Liver (tissue), 3 donors: ENCODE data around the gene CPED1.

Experiments used
- ATF3 ChIP-seq: IDR thresholded peaks from 2 replicates; pipeline ENCODE4 v1.6.1; 2016; ENCODE audit warnings: antibody characterized with exemption
- CTCF ChIP-seq: fragments of 150-350 bp; IDR thresholded peaks from 2 replicates; pipeline ENCODE4 v1.5.1; 2017; ENCODE audit warnings: improper control_type of control experiment, low read depth, low read length; ENCODE audit not compliant: missing input control
- EGR1 ChIP-seq, 2 donors: IDR thresholded peaks; 2 replicates each; pipeline ENCODE4 v1.6.1; 2016 to 2018; ENCODE audit warnings: antibody characterized with exemption in 2 of 2, low read depth in 2 of 2
- FOXA2 ChIP-seq: IDR thresholded peaks from 2 replicates; pipeline ENCODE4 v1.6.1; 2016; ENCODE audit warnings: antibody characterized with exemption
- GABPA ChIP-seq, 2 donors: IDR thresholded peaks in 1 of 2; conservative IDR thresholded peaks in 1 of 2; 2 replicates each; pipeline ENCODE4 v1.6.1; 2016; ENCODE audit warnings: antibody characterized with exemption in 2 of 2, mild to moderate bottlenecking in 1 of 2, moderate library complexity in 1 of 2
- HNF4G ChIP-seq: IDR thresholded peaks from 2 replicates; pipeline ENCODE4 v1.6.1; 2016; ENCODE audit warnings: antibody characterized with exemption
- JUND ChIP-seq, 2 donors: IDR thresholded peaks; 2 replicates each; pipeline ENCODE4 v1.6.1; 2016; ENCODE audit warnings: antibody characterized with exemption in 2 of 2
- MAX ChIP-seq: IDR thresholded peaks from 2 replicates; pipeline ENCODE4 v1.6.1; 2016; ENCODE audit warnings: antibody characterized with exemption
- RAD21 ChIP-seq, 2 donors: IDR thresholded peaks; 2 replicates each; pipeline ENCODE4 v1.6.1; 2016; ENCODE audit warnings: antibody characterized with exemption in 2 of 2, mild to moderate bottlenecking in 2 of 2
- REST ChIP-seq: IDR thresholded peaks from 2 replicates; pipeline ENCODE4 v1.6.1; 2016; ENCODE audit warnings: antibody characterized with exemption, mild to moderate bottlenecking
- TAF1 ChIP-seq: conservative IDR thresholded peaks from 2 replicates; pipeline ENCODE4 v1.6.1; 2016; ENCODE audit warnings: antibody characterized with exemption, mild to moderate bottlenecking
- YY1 ChIP-seq: IDR thresholded peaks from 2 replicates; pipeline ENCODE4 v1.6.1; 2016; ENCODE audit warnings: antibody characterized with exemption, mild to moderate bottlenecking
- ZBTB33 ChIP-seq: IDR thresholded peaks from 2 replicates; pipeline ENCODE4 v1.6.1; 2016; ENCODE audit warnings: antibody characterized with exemption
- donor health status: healthy.
- donor health status: healthy.

GRCh38 chr7:121159553-121159952 lies 171.0 kb downstream of the CPED1 start:
- TF ChIP-seq CTCF (no peak), REST (no peak), HNF4G (no peak), YY1 (no peak), ZBTB33 (no peak), FOXA2 (no peak), TAF1 (no peak), EGR1 (IDR thresholded peaks at IDR 0.05; ENCODE audit: low read depth in 2 of 2) (no peak), GABPA (IDR thresholded peaks at IDR 0.05 in 1 of 2, conservative IDR thresholded peaks at IDR 0.05 in 1 of 2) (no peak), MAX (no peak), ATF3 (no peak), JUND (IDR thresholded peaks at IDR 0.05) (no peak), RAD21 (IDR thresholded peaks at IDR 0.05) (no peak)
